ENCODE data around the gene HBG1. TPM values are rescaled to one million over a fixed set of nuclear protein-coding genes. Genes with fewer than 3 reads are reported as not detected.

HBG1 gene
- total RNA-seq, 4 donors from 2014 or later = not detected

GRCh38 chr11:5232821-5233220 is 16.8 kb downstream of the HBG1 start:
- Histone ChIP-seq H3K9me3 (no peaks in the 10 kb centered on the region), H3K27ac (no peak overlapping the region), H3K4me1 (no peaks in the 10 kb centered on the region), H3K4me3 (no peak overlapping the region), H3K27me3 (no peaks in the 10 kb centered on the region), H3K36me3 (no peaks in the 10 kb centered on the region)
- DNase-seq (no peak), ATAC-seq (no peak)
- intact Hi-C loops (cut with DNase I; ENCODE audit: low total_unique reads) (no loop called here), in situ Hi-C loops (cut with MboI; ENCODE audit: low sequenced_read_pairs in 4 of 4) (no loop called here)
- TF ChIP-seq, protein P1, sequence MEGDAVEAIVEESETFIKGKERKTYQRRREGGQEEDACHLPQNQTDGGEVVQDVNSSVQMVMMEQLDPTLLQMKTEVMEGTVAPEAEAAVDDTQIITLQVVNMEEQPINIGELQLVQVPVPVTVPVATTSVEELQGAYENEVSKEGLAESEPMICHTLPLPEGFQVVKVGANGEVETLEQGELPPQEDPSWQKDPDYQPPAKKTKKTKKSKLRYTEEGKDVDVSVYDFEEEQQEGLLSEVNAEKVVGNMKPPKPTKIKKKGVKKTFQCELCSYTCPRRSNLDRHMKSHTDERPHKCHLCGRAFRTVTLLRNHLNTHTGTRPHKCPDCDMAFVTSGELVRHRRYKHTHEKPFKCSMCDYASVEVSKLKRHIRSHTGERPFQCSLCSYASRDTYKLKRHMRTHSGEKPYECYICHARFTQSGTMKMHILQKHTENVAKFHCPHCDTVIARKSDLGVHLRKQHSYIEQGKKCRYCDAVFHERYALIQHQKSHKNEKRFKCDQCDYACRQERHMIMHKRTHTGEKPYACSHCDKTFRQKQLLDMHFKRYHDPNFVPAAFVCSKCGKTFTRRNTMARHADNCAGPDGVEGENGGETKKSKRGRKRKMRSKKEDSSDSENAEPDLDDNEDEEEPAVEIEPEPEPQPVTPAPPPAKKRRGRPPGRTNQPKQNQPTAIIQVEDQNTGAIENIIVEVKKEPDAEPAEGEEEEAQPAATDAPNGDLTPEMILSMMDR (IDR thresholded peaks at IDR 0.05 in 4 of 5, conservative IDR thresholded peaks at IDR 0.05 in 1 of 5) = no peak
- no peak for TF ChIP-seq POLR2A (IDR thresholded peaks at IDR 0.05)

DNA sequence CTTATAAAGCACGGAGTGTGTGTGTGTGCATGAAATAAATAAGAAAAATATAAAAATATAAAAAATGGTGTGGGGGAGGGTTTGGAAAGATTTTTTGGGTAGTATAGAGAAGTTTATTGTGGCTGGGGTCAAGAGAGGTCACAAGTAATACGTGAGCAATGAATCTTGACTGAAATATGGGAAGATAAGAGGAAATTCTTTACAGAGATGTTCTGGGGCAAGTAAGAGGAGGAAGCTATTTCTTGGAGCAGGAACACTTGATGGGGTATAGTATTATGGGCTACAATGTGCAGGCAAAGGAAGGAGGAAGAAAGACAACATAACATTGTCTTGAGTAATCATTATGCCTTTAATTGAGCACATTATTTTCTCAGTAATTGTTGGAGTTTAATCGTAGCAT is 17.5 kb downstream of the HBG1 start:
- ATAC-seq = no peak

DNA sequence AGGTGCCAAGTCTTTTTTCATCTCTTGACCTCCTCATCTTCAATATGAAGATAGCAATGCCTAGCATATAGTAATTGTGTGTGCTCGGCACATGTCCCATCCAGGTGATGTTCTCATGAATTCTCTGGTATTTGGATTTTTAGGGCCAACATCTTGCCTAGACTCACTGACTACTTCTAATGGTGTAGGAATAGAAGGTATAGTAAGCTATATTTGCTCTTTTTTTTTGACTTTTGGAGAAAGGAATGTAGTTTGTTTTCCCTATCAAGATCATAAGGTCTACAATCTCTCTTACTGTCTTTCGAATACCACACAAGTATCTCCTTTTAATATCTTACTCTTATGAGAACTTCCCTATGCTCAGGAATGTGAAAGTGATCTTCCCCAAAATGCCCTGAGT is 18.5 kb downstream of the HBG1 start:
- intact Hi-C loops (cut with DNase I; ENCODE audit: low total_unique reads) (no loop called here), in situ Hi-C loops (cut with MboI; ENCODE audit: low sequenced_read_pairs in 4 of 4) (no loop called here)
- no peak for TF ChIP-seq POLR2A (IDR thresholded peaks at IDR 0.05)
- TF ChIP-seq, protein P1 (IDR thresholded peaks at IDR 0.05 in 4 of 5, conservative IDR thresholded peaks at IDR 0.05 in 1 of 5) = no peak
- H3K4me1 ChIP-seq = no peaks in the 10 kb centered on the region
- no peak overlapping the region for H3K4me3 ChIP-seq
- no peaks in the 10 kb centered on the region for H3K36me3 ChIP-seq
- DNase-seq = no peak
- no peak overlapping the region for H3K27ac ChIP-seq
- H3K27me3 ChIP-seq = no peaks in the 10 kb centered on the region
- no peaks in the 10 kb centered on the region for H3K9me3 ChIP-seq
- ATAC-seq = no peak

More for the DNA sequence above, 17.5 kb downstream of the HBG1 start:
- H3K27me3 ChIP-seq = no peaks in the 10 kb centered on the region
- in situ Hi-C loops (cut with MboI; ENCODE audit: low sequenced_read_pairs in 4 of 4) (no loop called here), intact Hi-C loops (cut with DNase I; ENCODE audit: low total_unique reads) (no loop called here)
- no peaks in the 10 kb centered on the region for H3K9me3 ChIP-seq
- no peaks in the 10 kb centered on the region for H3K4me1 ChIP-seq
- DNase-seq = no peak
- H3K27ac ChIP-seq = no peak overlapping the region
- TF ChIP-seq, protein P1 (IDR thresholded peaks at IDR 0.05 in 4 of 5, conservative IDR thresholded peaks at IDR 0.05 in 1 of 5) = no peak
- TF ChIP-seq POLR2A (IDR thresholded peaks at IDR 0.05) = no peak
- H3K4me3 ChIP-seq = no peak overlapping the region
- no peaks in the 10 kb centered on the region for H3K36me3 ChIP-seq

- intact Hi-C loops (cut with DNase I; ENCODE audit: low total_unique reads) = no loop called here
- Histone ChIP-seq H3K36me3 (no peaks in the 10 kb centered on the region), H3K4me1 (no peaks in the 10 kb centered on the region), H3K27ac (no peak overlapping the region), H3K4me3 (no peak overlapping the region), H3K27me3 (no peaks in the 10 kb centered on the region), H3K9me3 (no peaks in the 10 kb centered on the region)
- in situ Hi-C loops (cut with MboI; ENCODE audit: low sequenced_read_pairs in 4 of 4) = no loop called here
- no peak for DNase-seq
- no peak for ATAC-seq
- TF ChIP-seq POLR2A (IDR thresholded peaks at IDR 0.05) = no peak
- TF ChIP-seq, protein P1 (IDR thresholded peaks at IDR 0.05 in 4 of 5, conservative IDR thresholded peaks at IDR 0.05 in 1 of 5) = no peak
These were observed 19.4 kb downstream of the HBG1 start for GRCh38 chr11:5230266-5230665.

GRCh38 chr11:5229796-5230195 is 19.9 kb downstream of the HBG1 start:
- TF ChIP-seq POLR2A (IDR thresholded peaks at IDR 0.05) = no peak
- ATAC-seq (no peak), DNase-seq (no peak)
- Histone ChIP-seq H3K36me3 (no peaks in the 10 kb centered on the region), H3K27ac (no peak overlapping the region), H3K4me1 (no peaks in the 10 kb centered on the region), H3K9me3 (no peaks in the 10 kb centered on the region), H3K4me3 (no peak overlapping the region), H3K27me3 (no peaks in the 10 kb centered on the region)
- intact Hi-C loops (cut with DNase I; ENCODE audit: low total_unique reads) (no loop called here), in situ Hi-C loops (cut with MboI; ENCODE audit: low sequenced_read_pairs in 4 of 4) (no loop called here)

Data from gastrocnemius medialis (tissue), 4 donors.